ENCODE measurements around the gene ATG12.

The ATG12 gene

GRCh38 chr5:115807654-115808052 lies 33.7 kb downstream of the ATG12 start:
- H3K4me1 ChIP-seq, result peaks cover 0 to 5% (median 0%) of the 10 kb centered on the region in 10 experiments; a peak in 1 of 20 replicates
- no peaks in the 10 kb centered on the region for H3K36me3 ChIP-seq
- H3K9ac ChIP-seq, result no peak overlapping the region
- H3K27ac ChIP-seq, result no peak overlapping the region
- TF ChIP-seq Cebpa-rat (IDR thresholded peaks at IDR 0.05), result no peak
- H3K4me2 ChIP-seq, result peak overlapping the region in 1 of 11 experiments; percentile 16; a peak in 1 of 22 replicates
- H4K20me1 ChIP-seq, result no peaks in the 10 kb centered on the region
- H3K9me3 ChIP-seq (replicated peaks in 1 of 11), result no peaks in the 10 kb centered on the region
- no peak overlapping the region for H3K4me3 ChIP-seq
- H3K27me3 ChIP-seq, result 0 out of 22 replicates have a peak, but pooled peaks cover 0 to 2% (median 0%) of the 10 kb centered on the region in 11 experiments

GRCh38 chr5:115806986-115807653 lies 34.2 kb downstream of the ATG12 start:
- no peak for TF ChIP-seq Cebpa-rat (IDR thresholded peaks at IDR 0.05)
- Histone ChIP-seq H3K9me3 (replicated peaks in 1 of 11) (no peaks in the 10 kb centered on the region), H4K20me1 (no peaks in the 10 kb centered on the region), H3K27me3 (no peaks in the 10 kb centered on the region), H3K9ac (no peak overlapping the region), H3K4me3 (no peak overlapping the region), H3K27ac (no peak overlapping the region), H3K4me2 (peak overlapping the region in 1 of 11 experiments; percentile 16; a peak in 1 of 22 replicates), H3K36me3 (no peaks in the 10 kb centered on the region), H3K4me1 (peaks cover 0 to 5% (median 0%) of the 10 kb centered on the region in 10 experiments; a peak in 1 of 20 replicates)

- Histone ChIP-seq H3K36me3 (no peaks in the 10 kb centered on the region), H4K20me1 (no peaks in the 10 kb centered on the region), H3K4me1 (peaks cover 0 to under 1% (median 0%) of the 10 kb centered on the region in 10 experiments; a peak in 1 of 20 replicates), H3K27me3 (no peaks in the 10 kb centered on the region), H3K9ac (no peak overlapping the region), H3K9me3 (replicated peaks in 1 of 11) (no peaks in the 10 kb centered on the region), H3K4me3 (no peak overlapping the region), H3K27ac (no peak overlapping the region), H3K4me2 (no peak overlapping the region)
- no peak for TF ChIP-seq Cebpa-rat (IDR thresholded peaks at IDR 0.05)
Observed at GRCh38 chr5:115801984-115802383, 39.4 kb downstream of the ATG12 start.

GRCh38 chr5:115801152-115801551 lies 40.2 kb downstream of the ATG12 start:
- H3K9ac ChIP-seq, result no peak overlapping the region

GRCh38 chr5:115800108-115800507 lies 41.3 kb downstream of the ATG12 start:
- Histone ChIP-seq H3K4me1 (no peaks in the 10 kb centered on the region), H3K4me2 (no peak overlapping the region), H4K20me1 (no peaks in the 10 kb centered on the region), H3K27me3 (no peaks in the 10 kb centered on the region), H3K36me3 (no peaks in the 10 kb centered on the region), H3K9ac (no peak overlapping the region), H3K4me3 (no peak overlapping the region), H3K27ac (no peak overlapping the region), H3K9me3 (replicated peaks in 1 of 11) (no peaks in the 10 kb centered on the region)
- no peak for TF ChIP-seq Cebpa-rat (IDR thresholded peaks at IDR 0.05)

More at GRCh38 chr5:115801152-115801551, 40.2 kb downstream of the ATG12 start:
- Histone ChIP-seq H4K20me1 (no peaks in the 10 kb centered on the region), H3K27me3 (no peaks in the 10 kb centered on the region), H3K4me2 (no peak overlapping the region), H3K4me3 (no peak overlapping the region), H3K4me1 (no peaks in the 10 kb centered on the region), H3K27ac (no peak overlapping the region), H3K9me3 (replicated peaks in 1 of 11) (no peaks in the 10 kb centered on the region), H3K36me3 (no peaks in the 10 kb centered on the region)
- TF ChIP-seq Cebpa-rat (IDR thresholded peaks at IDR 0.05), result no peak

- no peak overlapping the region for H3K4me2 ChIP-seq
- no peak overlapping the region for H3K27ac ChIP-seq
- no peaks in the 10 kb centered on the region for H3K4me1 ChIP-seq
- H3K27me3 ChIP-seq, result no peaks in the 10 kb centered on the region
- H3K4me3 ChIP-seq, result no peak overlapping the region
- peak in 1 of 11 experiments; percentile 33; a peak in 1 of 22 replicates for TF ChIP-seq Cebpa-rat (IDR thresholded peaks at IDR 0.05)
- H3K9me3 ChIP-seq (replicated peaks in 1 of 11), result no peaks in the 10 kb centered on the region
- H4K20me1 ChIP-seq, result no peaks in the 10 kb centered on the region
- H3K36me3 ChIP-seq, result no peaks in the 10 kb centered on the region
- no peak overlapping the region for H3K9ac ChIP-seq
Observed at GRCh38 chr5:115798252-115798651, 43.1 kb downstream of the ATG12 start.

GRCh38 chr5:115796656-115797055 lies 44.7 kb downstream of the ATG12 start:
- Histone ChIP-seq H3K4me1 (no peaks in the 10 kb centered on the region), H3K27me3 (no peaks in the 10 kb centered on the region), H3K36me3 (no peaks in the 10 kb centered on the region), H3K4me2 (no peak overlapping the region), H3K9ac (no peak overlapping the region), H4K20me1 (no peaks in the 10 kb centered on the region), H3K9me3 (replicated peaks in 1 of 11) (no peaks in the 10 kb centered on the region), H3K4me3 (no peak overlapping the region), H3K27ac (no peak overlapping the region)
- no peak for TF ChIP-seq Cebpa-rat (IDR thresholded peaks at IDR 0.05)

GRCh38 chr5:115795700-115796099 lies 45.7 kb downstream of the ATG12 start:
- Histone ChIP-seq H3K36me3 (no peaks in the 10 kb centered on the region), H3K9me3 (replicated peaks in 1 of 11) (no peaks in the 10 kb centered on the region), H3K9ac (no peak overlapping the region), H3K4me3 (no peak overlapping the region), H3K27ac (no peak overlapping the region), H3K27me3 (no peaks in the 10 kb centered on the region), H3K4me1 (no peaks in the 10 kb centered on the region), H3K4me2 (no peak overlapping the region), H4K20me1 (no peaks in the 10 kb centered on the region)
- no peak for TF ChIP-seq Cebpa-rat (IDR thresholded peaks at IDR 0.05)

- H3K27ac ChIP-seq, result no peak overlapping the region
- 0 out of 22 replicates have a peak, but pooled peaks of 1 of the 11 experiments have one; percentile 35 for TF ChIP-seq Cebpa-rat (IDR thresholded peaks at IDR 0.05)
- no peaks in the 10 kb centered on the region for H3K27me3 ChIP-seq
- no peaks in the 10 kb centered on the region for H3K4me1 ChIP-seq
- H3K9ac ChIP-seq, result no peak overlapping the region
- no peak overlapping the region for H3K4me2 ChIP-seq
- H3K9me3 ChIP-seq (replicated peaks in 1 of 11), result peaks cover 0 to 6% (median 0%) of the 10 kb centered on the region in 11 experiments; a peak in 2 of 22 replicates
- H4K20me1 ChIP-seq, result no peaks in the 10 kb centered on the region
- no peak overlapping the region for H3K4me3 ChIP-seq
- no peaks in the 10 kb centered on the region for H3K36me3 ChIP-seq
Observed at GRCh38 chr5:115788440-115788839, 52.9 kb downstream of the ATG12 start.

- H3K4me3 ChIP-seq, result no peak overlapping the region
- H3K36me3 ChIP-seq, result no peaks in the 10 kb centered on the region
- no peak overlapping the region for H3K4me2 ChIP-seq
- no peaks in the 10 kb centered on the region for H4K20me1 ChIP-seq
- no peaks in the 10 kb centered on the region for H3K4me1 ChIP-seq
- no peak overlapping the region for H3K9ac ChIP-seq
- no peaks in the 10 kb centered on the region for H3K27me3 ChIP-seq
- H3K27ac ChIP-seq, result no peak overlapping the region
- TF ChIP-seq Cebpa-rat (IDR thresholded peaks at IDR 0.05), result no peak
- peaks cover 0 to 6% (median 0%) of the 10 kb centered on the region in 11 experiments; a peak in 2 of 22 replicates for H3K9me3 ChIP-seq (replicated peaks in 1 of 11)
Observed at GRCh38 chr5:115787426-115787825, 53.9 kb downstream of the ATG12 start.

Data from BLaER1 treated with 17β-estradiol and CSF1 and Interleukin-3, amounts not matched to agents 10 nM and 100 nM (cell line).